ENCODE measurements around the gene CTSF.
A peak's percentile ranks its signal among the peaks of the same experiment; 100 is the strongest.

Gene CTSF

GRCh38 chr11:66600219-66600618 lies 31.8 kb upstream of the CTSF start:
- ChIA-PET CTCF (interaction anchor here (1.1 kb wide), 1 partner anchor 10 kb away, joined by 3 read pairs; no protein-coding TSS in a partner anchor), POLR2A (ENCODE audit: low non-redundant PET) (no interaction called here)
- no peak for DNase-seq (ENCODE audit: low spot score)
- no peak for TF ChIP-seq CTCF (conservative IDR thresholded peaks at IDR 0.05; ENCODE audit: low read depth)
- H3K27ac ChIP-seq, result 0 out of 2 replicates have a peak overlapping the region, but pooled peaks have one; percentile 1

GRCh38 chr11:66598993-66599392 lies 30.6 kb upstream of the CTSF start:
- CTCF ChIA-PET, result interaction anchor here (0.6 kb wide), 2 partner anchors 9 to 13 kb away, joined by 3 read pairs; no protein-coding TSS in a partner anchor
- TF ChIP-seq CTCF (conservative IDR thresholded peaks at IDR 0.05; ENCODE audit: low read depth), result no peak

DNA sequence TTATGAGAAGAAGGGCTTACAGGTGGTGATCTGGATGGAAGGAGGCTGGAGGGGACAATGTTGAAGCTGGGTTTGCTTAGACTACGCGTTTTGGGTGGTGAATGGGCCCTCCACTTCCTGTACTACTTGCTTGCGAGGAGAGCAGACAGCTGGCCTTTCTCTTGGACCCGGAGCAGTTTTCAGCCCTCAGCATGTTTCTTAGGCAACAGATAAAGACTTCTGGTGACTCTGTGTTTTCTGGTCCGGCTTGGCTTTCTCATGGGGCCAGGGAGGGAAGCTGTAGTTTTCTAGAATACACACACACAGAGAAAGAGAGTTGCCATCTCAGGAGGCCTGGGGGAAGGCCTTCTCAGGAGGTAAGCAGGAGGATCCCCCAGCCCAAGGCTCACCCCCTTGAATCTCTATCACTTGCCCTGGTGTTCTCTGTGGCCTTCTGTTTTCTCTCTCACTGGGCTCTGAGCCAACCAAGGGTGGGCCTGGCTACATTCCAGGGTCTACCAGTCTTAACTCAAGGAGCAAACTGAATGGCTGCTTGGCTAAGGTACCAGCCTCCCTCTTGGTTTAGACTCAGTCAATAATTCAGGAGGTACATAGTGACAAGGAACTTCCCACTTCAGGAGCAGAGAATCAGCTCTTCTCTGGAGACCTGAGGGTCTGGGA lies 27.0 kb upstream of the CTSF start:
- CTCF ChIA-PET, result no interaction called here
- POLR2A ChIA-PET (ENCODE audit: low non-redundant PET), result no interaction called here
- no peak for TF ChIP-seq CTCF (conservative IDR thresholded peaks at IDR 0.05; ENCODE audit: low read depth)
- no peak for DNase-seq (ENCODE audit: low spot score)
- peak overlapping the region; percentile 29 for H3K27ac ChIP-seq

More at GRCh38 chr11:66598993-66599392, 30.6 kb upstream of the CTSF start:
- DNase-seq (ENCODE audit: low spot score), result no peak
- POLR2A ChIA-PET (ENCODE audit: low non-redundant PET), result no interaction called here
- no peak overlapping the region for H3K27ac ChIP-seq

GRCh38 chr11:66593650-66594049 lies 25.2 kb upstream of the CTSF start:
- peak overlapping the region; percentile 73 for H3K27ac ChIP-seq
- POLR2A ChIA-PET (ENCODE audit: low non-redundant PET), result interaction anchor here (0.6 kb wide), 1 partner anchor 66 kb away, joined by 8 read pairs; no protein-coding TSS in a partner anchor
- TF ChIP-seq CTCF (conservative IDR thresholded peaks at IDR 0.05; ENCODE audit: low read depth), result no peak
- CTCF ChIA-PET, result interaction anchor here (0.5 to 0.6 kb wide), 2 partner anchors 63 to 285 kb away, joined by 3 to 4 read pairs; no protein-coding TSS in a partner anchor
- no peak for DNase-seq (ENCODE audit: low spot score)

DNA sequence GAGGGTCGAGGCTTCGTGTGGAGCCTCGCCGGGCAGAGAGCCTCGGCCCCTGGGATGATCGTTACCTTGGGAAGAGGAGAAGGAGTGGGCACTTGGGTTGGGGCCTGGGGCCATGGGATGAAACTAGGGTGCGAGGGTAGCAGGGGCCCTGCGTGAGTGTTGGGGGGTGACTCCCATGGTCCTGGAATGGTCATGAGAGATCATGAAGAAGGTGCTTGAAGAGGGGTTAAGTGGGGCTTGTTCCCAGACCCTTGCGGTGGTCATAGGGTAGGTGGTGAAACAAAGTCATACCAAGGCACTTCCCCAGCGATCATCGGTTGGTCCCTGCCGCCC lies 24.9 kb upstream of the CTSF start:
- CTCF ChIA-PET, result interaction anchor here (0.5 to 1.5 kb wide), 7 partner anchors 23 to 285 kb away, joined by 3 to 5 read pairs (median 4); partner anchors contain the start of genes ACTN3, RBM14 and ZDHHC24
- POLR2A ChIA-PET (ENCODE audit: low non-redundant PET), result interaction anchor here (0.6 kb wide), 1 partner anchor 66 kb away, joined by 8 read pairs; no protein-coding TSS in a partner anchor
- peak overlapping the region; percentile 73 for H3K27ac ChIP-seq
- no peak for DNase-seq (ENCODE audit: low spot score)
- TF ChIP-seq CTCF (conservative IDR thresholded peaks at IDR 0.05; ENCODE audit: low read depth), result no peak

GRCh38 chr11:66592457-66593302 lies 24.3 kb upstream of the CTSF start, which contains the start of the genes CCDC87 and CCS:
CCDC87 (minus strand) TSS chr11:66593063; CDS start chr11:66593015, 48 bp downstream.
CCS (plus strand) TSS chr11:66593185; CDS start chr11:66593262, 77 bp downstream.
- ChIA-PET POLR2A (ENCODE audit: low non-redundant PET) (interaction anchor here (0.6 to 1.2 kb wide), 4 partner anchors 9 to 86 kb away, joined by 3 to 4 read pairs (median 3); partner anchors contain the start of gene RBM14), CTCF (interaction anchor here (0.5 to 1.5 kb wide), 11 partner anchors 20 to 708 kb away, joined by 3 to 10 read pairs (median 4); partner anchors contain the start of genes ACTN3, CTSF, RBM14 and ZDHHC24)
- H3K27ac ChIP-seq, result peak within 1 kb of the TSS; percentile 73
- peak; percentile 76 for TF ChIP-seq CTCF (conservative IDR thresholded peaks at IDR 0.05; ENCODE audit: low read depth)
- DNase-seq (ENCODE audit: low spot score), result peak; percentile 100

Data from RWPE1 (cell line).